Lower leg skin (tissue), 3 donors: ENCODE measurements around the gene EEF1AKMT1.

Source experiments
- CTCF ChIP-seq, 3 donors: fragments of 450-650 bp; IDR thresholded peaks; one replicate each; pipeline ENCODE4 v1.5.1; 2016; ENCODE audit warnings: antibody characterized with exemption in 3 of 3, mild to moderate bottlenecking in 3 of 3, moderate library complexity in 2 of 3
- POLR2A ChIP-seq, 2 donors: fragments of 450-650 bp; IDR thresholded peaks; one replicate each; pipeline ENCODE4 v1.6.1; 2016 to 2017; ENCODE audit warnings: antibody characterized with exemption in 2 of 2, mild to moderate bottlenecking in 1 of 2, moderate library complexity in 1 of 2

- TF ChIP-seq CTCF (IDR thresholded peaks at IDR 0.05) (no peak), POLR2A (IDR thresholded peaks at IDR 0.05) (no peak)
Observed at GRCh38 chr13:20721454-20722357, 52.1 kb downstream of the EEF1AKMT1 start.
